ENCODE data around the gene IFI27L2.
A peak's percentile ranks its signal among the peaks of the same experiment; 100 is the strongest.

The IFI27L2 gene

GRCh38 chr14:94136575-94137331 is 7.3 kb upstream of the IFI27L2 start:
- in situ Hi-C loops (cut with MboI; ENCODE audit: low sequenced_read_pairs, unreplicated experiment) = loop anchor here (10.0 kb wide), 1 partner anchor 102 kb away; no protein-coding TSS in a partner anchor
- DNase-seq (ENCODE audit: low spot score) = peak; percentile 73
- peak; percentile 94 for TF ChIP-seq CTCF (IDR thresholded peaks at IDR 0.05; ENCODE audit: borderline replicate concordance, control extremely low read depth, extremely low read depth, insufficient read depth, missing control alignments)

- in situ Hi-C loops (cut with MboI; ENCODE audit: low sequenced_read_pairs, unreplicated experiment) = loop anchor here (10.0 kb wide), 1 partner anchor 101 kb away; no protein-coding TSS in a partner anchor
Observed at GRCh38 chr14:94135476-94135875, 6.1 kb upstream of the IFI27L2 start.

GRCh38 chr14:94132285-94132887 is 3.0 kb upstream of the IFI27L2 start:
- DNase-seq (ENCODE audit: low spot score) = peak; percentile 60
- TF ChIP-seq CTCF (IDR thresholded peaks at IDR 0.05; ENCODE audit: borderline replicate concordance, control extremely low read depth, extremely low read depth, insufficient read depth, missing control alignments) = peak; percentile 52
- in situ Hi-C loops (cut with MboI; ENCODE audit: low sequenced_read_pairs, unreplicated experiment) = loop anchor here (10.0 kb wide), 1 partner anchor 98 kb away; no protein-coding TSS in a partner anchor

More at GRCh38 chr14:94135476-94135875, 6.1 kb upstream of the IFI27L2 start:
- no peak for TF ChIP-seq CTCF (IDR thresholded peaks at IDR 0.05; ENCODE audit: borderline replicate concordance, control extremely low read depth, extremely low read depth, insufficient read depth, missing control alignments)
- no peak for DNase-seq (ENCODE audit: low spot score)

GRCh38 chr14:94129758-94130414 is 482 bp upstream of the IFI27L2 start:
- peak; percentile 40 for DNase-seq (ENCODE audit: low spot score)
- in situ Hi-C loops (cut with MboI; ENCODE audit: low sequenced_read_pairs, unreplicated experiment) = loop anchor here (10.0 kb wide), 2 partner anchors 95 to 195 kb away; no protein-coding TSS in a partner anchor
- TF ChIP-seq CTCF (IDR thresholded peaks at IDR 0.05; ENCODE audit: borderline replicate concordance, control extremely low read depth, extremely low read depth, insufficient read depth, missing control alignments) = no peak

- no peak for DNase-seq (ENCODE audit: low spot score)
- no peak for TF ChIP-seq CTCF (IDR thresholded peaks at IDR 0.05; ENCODE audit: borderline replicate concordance, control extremely low read depth, extremely low read depth, insufficient read depth, missing control alignments)
- in situ Hi-C loops (cut with MboI; ENCODE audit: low sequenced_read_pairs, unreplicated experiment) = loop anchor here (10.0 kb wide), 1 partner anchor 194 kb away; no protein-coding TSS in a partner anchor
Observed at GRCh38 chr14:94128216-94128839, 1.1 kb downstream of the IFI27L2 start.

GRCh38 chr14:94127330-94127729 is 2.1 kb downstream of the IFI27L2 start:
- TF ChIP-seq CTCF (IDR thresholded peaks at IDR 0.05; ENCODE audit: borderline replicate concordance, control extremely low read depth, extremely low read depth, insufficient read depth, missing control alignments) = no peak
- in situ Hi-C loops (cut with MboI; ENCODE audit: low sequenced_read_pairs, unreplicated experiment) = loop anchor here (10.0 kb wide), 1 partner anchor 193 kb away; no protein-coding TSS in a partner anchor
- DNase-seq (ENCODE audit: low spot score) = no peak

All from GM13976 (cell line).